HFF-Myc (cell line): ENCODE data around the gene FTCD.

Source experiments
- DNase-seq: peaks from one replicate; pipeline ENCODE4 v3.0.0-alpha.2; 2011; ENCODE audit warnings: low read depth; ENCODE audit errors: extremely low read depth
- H3K4me3 ChIP-seq: replicated peaks from 2 replicates; pipeline ENCODE4 v1.5.1; 2011; ENCODE audit warnings: low read depth, mild to moderate bottlenecking, control low read depth, low read length
- CTCF ChIP-seq: IDR thresholded peaks from 2 replicates; pipeline ENCODE4 v1.5.1; 2012; ENCODE audit warnings: mild to moderate bottlenecking, low read depth, low read length, control low read depth; ENCODE audit errors: missing control alignments

Gene FTCD

GRCh38 chr21:46100020-46100419 lies 55.4 kb downstream of the FTCD start:
- no peak for TF ChIP-seq CTCF
- no peak for DNase-seq
- H3K4me3 ChIP-seq: peak overlapping the region; percentile 88

GRCh38 chr21:46099476-46099875 lies 55.9 kb downstream of the FTCD start:
- DNase-seq: no peak
- no peak for TF ChIP-seq CTCF
- H3K4me3 ChIP-seq: peak overlapping the region; percentile 88

GRCh38 chr21:46098303-46099141 lies 56.9 kb downstream of the FTCD start:
- TF ChIP-seq CTCF: no peak
- peak overlapping the region; percentile 88 for H3K4me3 ChIP-seq
- DNase-seq: no peak

- no peak for TF ChIP-seq CTCF
- peak within 1 kb of the TSS; percentile 88 for H3K4me3 ChIP-seq
- DNase-seq: no peak
Measured at GRCh38 chr21:46097336-46098293, 57.8 kb downstream of the FTCD start, which contains the start of gene COL6A2. TSS of gene COL6A2 (plus strand) at chr21:46098112.

- DNase-seq: no peak
- peak overlapping the region; percentile 88 for H3K4me3 ChIP-seq
- no peak for TF ChIP-seq CTCF
Measured at GRCh38 chr21:46096596-46097335, 58.6 kb downstream of the FTCD start.
